SHP77 (cell line): ENCODE data around the gene TUBB6.
A peak's percentile ranks its signal among the peaks of the same experiment; 100 is the strongest.

Source experiments
- DNase-seq, 2 experiments: peaks; one replicate each; lab custom pipeline; 2025; lab: John Stamatoyannopoulos, UW

Gene TUBB6

DNA sequence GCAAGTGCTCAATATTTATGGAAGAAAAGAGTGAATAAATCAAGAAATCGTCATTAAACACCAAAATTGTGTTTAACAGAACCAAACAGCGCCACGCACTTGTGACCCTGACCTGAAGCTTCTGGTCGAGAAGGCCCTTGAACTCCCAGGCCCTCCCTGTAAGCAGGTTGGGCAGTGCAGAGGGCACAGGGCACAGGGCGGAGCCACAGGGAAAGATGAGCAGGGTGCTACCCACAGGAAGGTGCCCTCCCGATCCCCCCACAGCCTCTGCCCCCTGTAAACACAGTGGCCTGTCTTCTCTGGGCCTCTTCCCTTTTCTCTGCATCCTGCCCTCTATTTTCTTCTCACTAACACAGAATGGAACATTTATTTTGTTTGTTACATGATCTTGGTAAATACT is 16.9 kb upstream of the TUBB6 start:
- no peak for DNase-seq

DNA sequence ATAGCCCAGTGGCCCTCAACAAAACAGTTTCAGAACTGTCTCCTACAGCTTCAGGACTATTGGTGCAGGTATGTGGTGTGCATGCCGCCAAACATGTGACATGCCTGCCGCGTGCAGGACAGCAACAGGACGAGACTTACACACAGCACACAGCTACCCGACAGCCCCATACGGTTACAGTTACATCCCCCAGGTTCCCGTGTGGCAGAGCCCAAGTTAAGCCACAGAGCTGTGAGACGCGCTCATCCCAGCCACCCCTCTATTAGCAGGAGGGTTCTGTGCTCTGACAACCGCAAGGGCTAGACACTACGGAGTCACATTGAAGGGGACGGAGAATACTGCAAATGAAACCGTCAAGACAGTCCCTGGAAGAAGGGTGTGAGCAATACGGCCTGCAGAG is 16.4 kb upstream of the TUBB6 start:
- DNase-seq, result no peak

DNA sequence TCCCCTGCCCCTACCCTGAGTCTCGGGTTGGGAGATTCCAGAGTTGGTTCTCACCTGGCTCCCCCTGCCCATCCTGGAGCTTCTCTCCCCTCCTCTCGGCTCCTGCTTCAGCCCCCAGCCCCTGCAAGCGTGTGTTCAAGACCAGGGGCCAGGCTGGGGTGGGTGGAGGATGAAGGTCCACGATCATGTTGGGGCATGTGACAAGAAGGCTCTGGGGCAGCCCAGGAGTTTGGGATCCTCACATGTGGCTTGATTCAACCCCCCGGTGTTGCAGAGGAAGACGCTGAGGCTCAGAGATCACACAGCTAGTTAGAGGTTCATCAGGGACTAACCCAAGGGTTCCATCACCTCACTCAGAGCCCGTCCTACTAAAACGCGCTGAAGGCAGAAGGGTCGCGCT is 14.2 kb upstream of the TUBB6 start:
- DNase-seq, result no peak

DNA sequence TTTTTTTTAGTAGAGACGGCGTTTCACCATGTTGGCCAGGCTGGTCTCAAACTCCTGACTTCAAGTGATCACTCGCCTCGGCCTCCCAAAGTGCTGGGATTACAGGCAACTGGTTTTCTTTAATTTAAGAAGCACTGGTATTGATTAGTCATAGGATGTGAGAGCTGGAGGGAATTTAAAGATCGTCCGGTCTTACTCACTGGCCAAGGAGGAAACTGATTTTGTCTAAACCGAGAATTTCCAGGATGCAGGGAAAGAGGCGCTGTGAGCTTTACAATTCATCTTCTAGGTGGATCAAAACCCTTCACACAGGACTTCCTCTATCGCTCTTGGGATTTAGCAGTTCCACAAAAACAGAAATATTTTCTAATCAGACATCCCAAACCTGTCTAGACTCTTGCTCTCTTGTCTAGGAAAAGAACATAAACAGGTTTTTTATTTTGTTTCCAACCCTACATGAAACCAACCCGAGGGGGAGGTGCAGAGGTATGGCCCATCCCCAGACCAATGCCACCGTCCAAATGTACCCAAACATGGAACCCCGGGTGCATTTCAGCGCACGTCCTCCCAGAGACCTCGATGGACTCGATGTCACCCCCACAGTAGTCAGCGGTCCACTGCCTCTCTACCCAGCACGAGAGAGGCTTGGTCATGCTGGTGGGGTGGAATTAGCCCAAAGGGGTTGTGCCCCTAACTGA is 12.5 kb upstream of the TUBB6 start:
- no peak for DNase-seq

DNA sequence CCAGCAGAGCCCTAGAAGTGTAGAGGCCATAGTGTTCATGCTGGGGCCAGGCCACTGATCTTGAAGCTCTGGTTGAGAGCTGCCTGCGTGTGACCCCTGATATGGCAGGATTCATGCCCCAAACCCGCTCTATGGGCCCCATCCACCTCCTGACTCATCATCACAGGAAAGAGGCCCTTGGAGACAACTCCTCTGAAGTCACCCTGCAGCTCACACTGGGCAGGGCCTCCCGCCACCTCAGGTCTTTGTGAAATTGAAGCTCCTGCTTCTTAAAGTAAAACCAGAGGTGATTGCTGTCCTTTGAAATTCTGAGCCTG is 12.0 kb upstream of the TUBB6 start:
- DNase-seq, result no peak

DNA sequence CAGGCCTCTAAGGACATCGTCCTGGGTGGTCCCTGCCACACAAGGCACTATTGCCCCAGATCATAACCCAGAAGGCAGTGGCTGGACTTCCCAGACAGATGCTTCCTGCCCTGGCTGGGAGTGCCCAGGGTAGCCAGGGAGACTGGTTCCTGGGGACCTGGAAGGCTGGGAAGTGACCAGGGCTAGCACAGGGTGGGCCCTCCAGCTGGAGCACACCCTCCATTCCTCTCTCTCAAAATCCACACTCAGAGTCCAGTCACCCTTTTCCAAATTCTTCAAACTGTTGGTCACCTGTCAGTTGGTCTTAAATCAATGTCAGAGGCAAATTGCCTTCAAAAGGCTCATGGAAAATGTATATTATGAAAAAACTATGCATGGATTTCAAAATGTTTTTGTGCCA is 11.6 kb upstream of the TUBB6 start:
- DNase-seq, result no peak

DNA sequence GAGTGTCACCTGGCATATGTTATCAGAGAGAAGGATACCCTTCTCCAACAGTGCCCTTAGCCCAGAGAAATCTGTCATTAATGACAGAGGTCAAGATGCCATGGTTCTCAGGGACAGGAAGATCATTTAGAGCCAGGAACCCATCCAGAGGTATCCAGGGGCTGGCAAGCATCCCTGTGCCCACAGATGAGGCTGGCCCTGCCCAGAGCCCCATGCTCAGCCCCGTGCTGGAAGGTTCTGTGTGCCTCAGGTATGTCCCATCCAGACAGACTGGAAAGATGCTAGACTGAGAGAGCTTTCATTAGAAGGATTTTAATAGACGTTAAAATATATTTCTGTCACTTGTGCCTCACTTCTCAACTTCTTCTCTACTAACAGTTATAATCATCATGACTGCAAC is 8.2 kb upstream of the TUBB6 start:
- no peak for DNase-seq

DNA sequence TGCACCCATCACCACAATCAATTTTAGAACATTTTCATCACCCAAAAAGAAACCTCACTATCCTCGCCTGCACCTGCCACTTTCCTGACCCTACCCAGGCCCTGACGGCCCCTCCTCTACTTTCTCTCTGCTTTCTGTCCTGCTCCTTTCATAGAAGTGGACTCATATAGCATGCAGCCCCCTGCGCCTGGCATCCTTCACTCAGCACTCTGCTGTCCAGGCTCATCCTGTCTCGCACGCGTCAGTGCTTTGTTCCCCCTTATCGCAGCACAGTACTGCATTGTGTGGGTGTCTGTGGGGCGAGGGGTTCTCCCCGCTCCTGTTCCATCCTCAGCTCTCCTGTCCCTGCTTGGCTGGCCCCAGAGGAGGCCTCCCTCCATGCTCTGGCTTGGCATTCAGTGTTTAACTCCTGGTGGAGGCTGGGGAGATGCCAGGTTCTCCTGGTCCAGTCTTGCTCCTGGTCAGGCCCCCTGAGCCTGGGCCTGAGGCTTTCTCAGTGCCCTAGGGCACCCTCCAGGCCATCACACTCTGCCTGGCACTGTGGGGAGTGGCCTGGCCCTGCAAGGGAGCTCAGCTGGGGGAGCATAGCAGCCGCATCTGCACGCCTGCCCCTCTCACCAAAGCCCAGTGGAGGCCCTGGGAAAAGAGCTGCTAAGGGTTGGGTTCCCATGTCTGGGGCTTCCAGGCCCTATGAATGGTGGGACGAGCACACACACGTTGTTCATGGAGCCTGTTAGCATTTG is 6.6 kb upstream of the TUBB6 start:
- no peak for DNase-seq

DNA sequence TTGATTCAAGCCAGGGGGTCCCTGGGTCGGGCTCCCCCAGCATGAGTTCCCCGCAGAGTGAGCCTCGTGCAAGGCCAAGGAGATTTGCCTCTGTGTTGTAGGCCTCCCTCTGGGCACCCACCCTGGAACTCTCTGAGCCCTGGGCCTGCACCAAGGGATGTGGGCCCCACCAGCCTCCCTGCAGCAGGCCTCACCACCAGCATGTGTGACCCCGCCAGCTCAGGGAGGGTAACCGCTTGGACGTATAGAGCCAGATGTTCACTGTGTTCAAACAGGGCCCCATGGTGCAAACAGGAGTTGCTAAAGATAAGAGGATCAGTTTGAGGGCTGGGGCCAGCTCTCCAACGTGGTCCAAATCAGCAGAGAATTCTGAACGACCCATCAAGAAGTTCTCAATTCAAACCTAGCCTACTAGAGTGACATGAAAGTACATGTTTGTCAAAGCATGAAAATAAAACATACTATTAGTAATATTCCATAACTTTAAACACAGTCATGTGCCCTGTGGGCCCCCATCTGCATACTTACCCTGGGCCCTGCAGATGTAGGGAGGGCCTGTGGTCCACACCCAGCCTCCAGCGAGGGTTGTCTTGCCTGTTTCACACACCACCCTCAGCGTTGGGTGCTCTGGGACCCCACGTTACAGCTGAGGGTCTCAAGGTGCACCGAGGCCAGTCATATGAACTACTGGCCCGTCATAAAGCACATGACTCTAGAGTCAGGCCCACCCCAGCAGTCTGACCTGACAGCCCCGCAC is 5.5 kb upstream of the TUBB6 start:
- no peak for DNase-seq

DNA sequence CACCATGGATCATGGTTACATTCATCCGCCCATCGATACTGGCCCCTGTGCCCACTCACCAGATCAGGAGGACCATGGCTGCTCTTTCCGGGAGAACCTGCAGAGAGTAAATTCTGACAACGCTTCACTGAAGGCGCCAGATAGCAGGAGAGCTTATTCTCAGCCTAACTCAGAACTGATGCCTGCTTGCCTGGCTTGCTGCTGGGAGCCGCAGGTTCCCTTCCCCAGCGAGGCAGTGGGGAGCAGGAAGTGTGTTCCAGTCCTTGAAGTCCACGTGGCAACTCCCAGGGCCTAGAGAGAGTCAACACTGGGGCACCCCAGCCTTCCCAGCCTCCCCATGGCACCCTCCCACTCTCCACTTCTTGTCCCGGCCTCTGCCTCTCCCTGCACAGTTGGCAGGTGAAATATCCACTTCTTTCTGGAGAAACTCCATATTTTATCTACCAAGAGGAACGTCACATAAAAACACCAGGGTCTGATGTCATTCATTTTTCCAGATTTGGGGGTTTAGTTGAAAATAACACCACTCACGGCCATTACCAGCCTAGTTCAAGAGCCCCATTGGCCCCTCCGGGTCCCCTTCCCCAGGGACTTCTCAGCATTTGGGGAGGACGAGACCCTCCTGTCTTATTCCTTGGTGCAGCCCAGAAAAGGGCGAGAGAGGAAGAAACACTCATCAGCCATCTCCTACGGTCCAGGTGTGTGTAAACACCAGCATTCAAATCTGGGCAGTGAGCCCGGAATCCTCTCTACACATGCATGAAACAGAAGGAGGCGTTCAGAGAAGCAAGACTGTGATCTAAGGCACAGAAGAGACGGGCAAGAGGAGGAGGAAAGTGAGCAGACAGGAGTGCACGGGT is 3.5 kb upstream of the TUBB6 start:
- DNase-seq, result peak; percentile 10 to 38

DNA sequence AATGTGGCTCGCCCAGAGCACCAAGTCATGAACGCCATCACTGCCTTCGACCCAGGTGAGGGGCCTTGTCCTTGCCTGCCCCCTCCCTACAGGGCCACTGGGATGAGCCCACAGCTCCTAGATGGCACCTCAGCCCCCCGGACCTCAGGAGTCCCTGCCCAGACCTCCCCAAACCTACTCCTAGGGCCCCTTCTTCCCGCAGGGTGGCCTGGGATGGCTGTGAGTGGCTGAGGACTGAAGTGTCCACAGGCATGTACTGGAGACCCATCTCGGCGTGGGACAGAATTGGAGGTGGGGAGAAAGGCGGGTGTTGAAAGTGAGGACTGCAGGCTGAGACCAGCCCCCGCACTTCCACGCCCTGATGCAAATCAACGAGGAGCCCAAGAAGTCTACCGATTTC is 2.8 kb upstream of the TUBB6 start:
- no peak for DNase-seq

DNA sequence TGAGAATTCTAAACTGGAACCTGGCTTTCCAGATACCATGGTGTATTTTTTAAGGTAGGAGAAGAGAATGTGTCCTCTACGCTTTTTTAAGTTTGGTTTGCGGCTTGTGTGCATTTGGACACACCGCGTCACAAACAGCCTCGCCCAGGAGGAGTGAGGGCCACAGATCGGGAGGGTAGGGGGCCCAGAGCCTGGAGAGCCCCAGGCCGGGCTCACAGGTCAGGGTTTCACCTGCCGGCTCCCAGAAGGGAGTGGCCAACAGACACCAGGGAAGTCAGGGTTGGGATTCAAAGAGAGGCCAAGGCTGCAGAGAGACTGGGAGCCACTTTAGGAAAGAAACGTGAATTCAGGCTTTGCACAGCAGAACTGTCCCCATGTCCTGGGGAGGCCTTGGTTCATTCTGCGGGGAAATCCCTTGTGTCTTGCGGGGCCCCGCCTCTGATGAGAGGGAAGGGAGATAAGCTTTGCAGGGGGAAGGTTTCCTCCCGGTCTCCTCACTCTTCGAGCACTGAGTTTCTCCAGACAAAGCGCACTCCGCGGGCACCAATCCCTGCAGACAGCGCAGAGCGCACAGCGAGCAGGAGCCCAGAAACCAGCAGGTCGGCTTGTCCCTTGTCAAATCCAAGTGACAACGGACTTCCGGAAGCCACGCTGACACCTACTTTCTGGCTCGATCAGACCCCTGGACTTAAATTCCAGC is 2.0 kb upstream of the TUBB6 start:
- no peak for DNase-seq

DNA sequence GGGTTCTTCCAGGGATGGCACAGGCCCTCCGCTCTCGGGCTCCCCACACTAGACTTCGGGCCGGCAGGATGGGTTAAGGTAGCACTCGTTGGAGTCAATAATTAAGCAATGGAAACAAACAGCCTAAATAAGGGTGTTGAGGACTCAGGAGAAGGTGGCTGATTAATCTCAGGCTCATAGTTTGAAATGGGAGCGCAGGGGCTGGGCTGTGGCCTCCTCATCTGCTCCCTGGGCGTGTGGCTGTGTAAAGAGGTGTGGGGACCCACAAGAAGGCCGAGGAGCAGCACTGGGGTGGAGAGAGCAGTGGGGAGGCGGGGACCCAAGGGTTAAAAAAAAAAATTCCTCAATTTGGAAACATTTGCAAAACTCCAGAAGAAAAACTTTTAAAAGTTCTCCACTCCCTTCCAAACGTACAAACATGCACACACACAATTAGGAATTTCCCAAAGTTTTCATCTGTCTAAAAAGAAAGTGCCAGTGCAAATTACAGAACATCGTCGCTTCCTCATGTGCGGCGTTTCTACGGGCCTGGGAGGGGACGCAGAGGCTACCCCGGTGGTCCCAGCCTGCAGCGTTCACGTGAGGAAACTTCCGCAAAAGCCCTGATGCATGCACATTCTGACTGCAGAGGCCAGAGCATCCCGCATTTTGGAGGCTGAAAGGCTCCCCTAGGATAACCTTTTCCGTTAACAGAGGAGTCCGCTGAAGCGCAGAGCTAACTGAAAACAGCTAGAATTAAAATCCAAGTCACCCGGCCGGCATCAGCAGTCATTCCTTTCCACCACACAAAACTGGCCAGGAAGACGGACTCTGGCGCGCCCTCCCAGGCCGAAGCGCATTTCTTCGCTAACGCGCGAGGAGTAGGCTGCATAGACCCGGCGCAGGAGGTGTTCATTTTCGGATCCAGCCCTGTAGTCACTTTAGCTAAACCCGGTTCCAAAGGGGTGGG is 1.0 kb upstream of the TUBB6 start:
- no peak for DNase-seq

DNA sequence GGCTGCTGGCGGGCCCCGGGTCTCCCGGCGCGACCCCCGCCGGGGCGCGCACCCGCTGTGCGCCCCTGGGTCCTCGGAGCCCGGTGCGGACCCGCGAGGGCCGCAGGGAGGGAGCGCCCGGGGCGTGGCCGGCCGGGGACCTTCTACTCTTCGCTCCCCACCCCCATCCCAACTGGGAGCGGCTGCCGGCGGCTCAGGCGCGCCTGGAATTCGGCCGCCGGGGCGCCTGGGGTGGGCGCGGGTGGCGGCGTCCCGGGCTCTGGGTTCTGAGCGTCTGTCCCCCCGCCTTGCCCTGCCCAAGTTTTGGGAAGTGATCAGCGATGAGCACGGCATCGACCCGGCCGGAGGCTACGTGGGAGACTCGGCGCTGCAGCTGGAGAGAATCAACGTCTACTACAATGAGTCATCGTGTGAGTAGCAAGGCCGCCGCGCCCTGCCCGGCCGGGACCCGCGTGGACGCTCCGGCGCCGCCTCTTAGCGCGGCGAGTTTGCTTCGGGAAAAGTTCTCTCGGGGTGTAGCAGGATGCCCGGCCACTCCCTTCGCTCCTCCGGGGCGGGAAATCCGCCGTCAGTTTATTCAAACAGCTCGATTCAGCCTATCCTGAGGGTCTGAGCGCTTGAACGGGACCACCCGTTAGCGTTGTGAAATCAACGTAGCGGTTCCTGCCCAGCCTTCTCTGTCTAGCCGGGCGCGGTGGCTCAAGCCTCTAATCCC is 502 bp downstream of the TUBB6 start:
- no peak for DNase-seq

DNA sequence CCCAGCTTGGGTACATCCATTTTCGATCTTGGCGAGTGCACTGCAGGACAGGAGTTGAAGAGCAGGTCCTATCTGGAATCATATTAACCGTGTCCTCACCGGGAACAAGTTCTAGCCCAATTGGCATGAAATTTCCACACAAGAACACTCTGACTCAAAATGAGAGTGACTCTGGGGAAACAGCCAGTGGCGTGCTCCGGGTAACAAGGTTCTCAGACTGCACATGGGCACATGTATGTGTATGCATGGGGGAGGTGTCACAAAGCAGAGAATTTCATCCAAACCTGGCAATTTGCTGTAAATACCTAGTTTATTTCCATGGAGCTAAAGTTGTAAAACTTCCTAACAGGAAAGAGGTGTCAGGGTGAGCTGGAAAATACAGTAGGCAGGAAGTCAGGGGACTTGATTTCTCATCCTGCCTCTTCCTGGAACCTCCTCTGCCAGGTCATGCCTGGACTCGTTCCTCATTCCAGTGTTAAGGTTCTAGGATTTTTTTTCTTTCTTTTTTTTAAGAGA is 1.7 kb downstream of the TUBB6 start:
- DNase-seq, result no peak

DNA sequence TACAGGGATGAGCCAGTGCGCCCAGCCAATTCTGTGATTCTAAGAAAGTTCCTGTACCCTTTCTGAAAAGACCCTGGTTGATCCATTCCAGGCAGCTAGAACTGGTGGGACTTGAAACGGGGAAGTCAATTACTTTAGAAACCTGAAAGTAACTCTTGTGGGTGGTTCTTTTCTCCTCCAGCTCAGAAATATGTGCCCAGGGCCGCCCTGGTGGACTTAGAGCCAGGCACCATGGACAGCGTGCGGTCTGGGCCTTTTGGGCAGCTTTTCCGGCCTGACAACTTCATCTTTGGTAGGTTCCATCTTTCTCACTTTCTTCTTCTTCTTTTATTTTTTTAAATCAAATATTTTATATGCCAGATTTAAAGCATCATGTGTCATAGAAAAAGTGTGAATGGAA is 2.7 kb downstream of the TUBB6 start:
- no peak for DNase-seq

DNA sequence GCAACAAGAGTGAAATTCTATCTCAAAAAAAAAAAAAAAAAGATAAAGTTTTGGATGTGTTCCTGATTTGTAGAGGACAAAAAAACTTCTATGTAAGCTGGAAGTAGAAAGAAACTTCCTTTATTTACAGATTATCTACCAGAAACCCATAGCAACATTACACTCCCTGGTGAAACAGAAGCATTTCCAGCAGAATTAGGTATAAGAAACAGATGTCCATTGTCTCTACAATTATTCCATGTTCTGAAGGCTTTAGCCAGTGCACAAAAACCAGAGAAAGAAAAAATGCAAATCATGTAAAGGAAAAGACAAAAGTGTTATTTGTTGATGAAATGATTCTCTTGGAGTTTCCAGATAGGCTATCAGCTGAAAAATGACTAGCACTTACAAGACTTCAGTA is 4.9 kb downstream of the TUBB6 start:
- DNase-seq, result no peak

DNA sequence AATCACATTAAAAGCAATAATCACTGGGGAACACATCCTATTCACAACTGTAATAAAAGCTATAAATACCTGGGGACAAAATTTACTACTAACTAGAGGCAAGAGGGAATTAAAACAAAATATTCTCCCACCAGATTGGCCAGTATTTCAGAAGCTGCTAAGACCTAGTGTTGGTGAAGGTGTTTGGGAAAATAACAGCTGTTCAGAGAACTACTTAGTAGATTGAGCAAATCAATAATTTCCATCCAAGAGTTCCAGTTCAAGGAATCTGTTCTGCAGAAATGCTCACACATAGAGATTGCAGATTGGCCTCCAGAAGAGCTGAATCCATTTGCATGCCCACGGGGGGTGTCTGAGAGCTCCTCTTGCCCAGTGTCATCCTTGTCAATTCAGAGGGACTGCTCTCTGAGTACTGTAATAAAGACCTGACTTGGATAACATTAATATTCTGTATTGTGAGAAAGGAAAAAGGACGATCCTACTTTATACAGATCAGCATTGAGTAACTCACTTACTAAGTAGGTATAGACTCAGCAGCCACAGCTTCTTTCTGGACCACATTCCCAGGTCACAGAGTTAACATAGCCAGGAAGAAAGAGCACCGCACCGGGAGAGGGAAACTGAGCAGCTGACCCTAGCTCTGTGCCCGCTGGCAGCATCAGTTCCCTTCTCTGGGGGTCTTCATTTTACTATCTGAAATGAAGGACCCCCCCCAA is 5.6 kb downstream of the TUBB6 start:
- DNase-seq, result no peak
